Measurements from ENCODE around the gene MYLIP.

The MYLIP gene

GRCh38 chr6:16106991-16107787 lies 21.7 kb upstream of the MYLIP start:
- DNase-seq (ENCODE audit: low read depth in 1 of 2, low spot score in 1 of 2): no peak

- DNase-seq (ENCODE audit: low read depth in 1 of 2, low spot score in 1 of 2): no peak
Observed at GRCh38 chr6:16108419-16108818, 20.5 kb upstream of the MYLIP start.

GRCh38 chr6:16108921-16109658 lies 19.8 kb upstream of the MYLIP start:
- no peak for DNase-seq (ENCODE audit: low read depth in 1 of 2, low spot score in 1 of 2)

GRCh38 chr6:16109659-16110305 lies 19.1 kb upstream of the MYLIP start:
- DNase-seq (ENCODE audit: low read depth in 1 of 2, low spot score in 1 of 2): no peak

- DNase-seq (ENCODE audit: low read depth in 1 of 2, low spot score in 1 of 2): no peak
Observed at GRCh38 chr6:16118825-16119224, 10.1 kb upstream of the MYLIP start.

GRCh38 chr6:16121339-16121738 lies 7.5 kb upstream of the MYLIP start:
- no peak for DNase-seq (ENCODE audit: low read depth in 1 of 2, low spot score in 1 of 2)

- no peak for DNase-seq (ENCODE audit: low read depth in 1 of 2, low spot score in 1 of 2)
Observed at GRCh38 chr6:16122197-16122596, 6.7 kb upstream of the MYLIP start.

- DNase-seq (ENCODE audit: low read depth in 1 of 2, low spot score in 1 of 2): no peak
Observed at GRCh38 chr6:16124198-16125180, 4.4 kb upstream of the MYLIP start.

- no peak for DNase-seq (ENCODE audit: low read depth in 1 of 2, low spot score in 1 of 2)
Observed at GRCh38 chr6:16126056-16126455, 2.8 kb upstream of the MYLIP start.

- no peak for DNase-seq (ENCODE audit: low read depth in 1 of 2, low spot score in 1 of 2)
Observed at GRCh38 chr6:16126861-16127260, 2.0 kb upstream of the MYLIP start.

GRCh38 chr6:16127471-16127870 lies 1.4 kb upstream of the MYLIP start:
- DNase-seq (ENCODE audit: low read depth in 1 of 2, low spot score in 1 of 2): no peak

GRCh38 chr6:16129623-16130401 lies 926 bp downstream of the MYLIP start:
- DNase-seq (ENCODE audit: low read depth in 1 of 2, low spot score in 1 of 2): peak in 1 of 2 donors; percentile 18

GRCh38 chr6:16130437-16130891 lies 1.6 kb downstream of the MYLIP start:
- no peak for DNase-seq (ENCODE audit: low read depth in 1 of 2, low spot score in 1 of 2)

- DNase-seq (ENCODE audit: low read depth in 1 of 2, low spot score in 1 of 2): peak in 1 of 2 donors; percentile 8
Observed at GRCh38 chr6:16130932-16131387, 2.1 kb downstream of the MYLIP start.

GRCh38 chr6:16132909-16133308 lies 4.0 kb downstream of the MYLIP start:
- DNase-seq (ENCODE audit: low read depth in 1 of 2, low spot score in 1 of 2): no peak

- DNase-seq (ENCODE audit: low read depth in 1 of 2, low spot score in 1 of 2): no peak
Observed at GRCh38 chr6:16134430-16134829, 5.5 kb downstream of the MYLIP start.

GRCh38 chr6:16135066-16135465 lies 6.2 kb downstream of the MYLIP start:
- no peak for DNase-seq (ENCODE audit: low read depth in 1 of 2, low spot score in 1 of 2)

GRCh38 chr6:16136091-16136490 lies 7.2 kb downstream of the MYLIP start:
- DNase-seq (ENCODE audit: low read depth in 1 of 2, low spot score in 1 of 2): peak in 1 of 2 donors; percentile 8

GRCh38 chr6:16136621-16137450 lies 8.0 kb downstream of the MYLIP start:
- DNase-seq (ENCODE audit: low read depth in 1 of 2, low spot score in 1 of 2): peak in 1 of 2 donors; percentile 16

Measured in activated T-helper 1 cell treated with anti-CD3 and anti-CD28 coated beads, Interleukin-2, amount 50 U/mL, for 16 hours (primary cell).